Fibroblast of skin of left biceps (primary cell): ENCODE data around the gene SPDL1.
"Not testable (repeated sequence)": the region's sequence is repeated elsewhere in the genome, so short reads cannot be mapped to it uniquely, and the experiment has no call there.

Experiments used
- DNase-seq, 2 experiments: peaks; one replicate each; pipeline ENCODE4 v3.0.0-alpha.2; 2013; ENCODE audit warnings: low read depth in 2 of 2

SPDL1 gene

GRCh38 chr5:169571355-169571754 lies 12.2 kb upstream of the SPDL1 start:
- DNase-seq = no peak

- DNase-seq = no peak
These were observed 9.4 kb upstream of the SPDL1 start for GRCh38 chr5:169574134-169574646.

GRCh38 chr5:169576181-169576598 lies 7.4 kb upstream of the SPDL1 start:
- DNase-seq = peak; percentile 78 to 81

DNA sequence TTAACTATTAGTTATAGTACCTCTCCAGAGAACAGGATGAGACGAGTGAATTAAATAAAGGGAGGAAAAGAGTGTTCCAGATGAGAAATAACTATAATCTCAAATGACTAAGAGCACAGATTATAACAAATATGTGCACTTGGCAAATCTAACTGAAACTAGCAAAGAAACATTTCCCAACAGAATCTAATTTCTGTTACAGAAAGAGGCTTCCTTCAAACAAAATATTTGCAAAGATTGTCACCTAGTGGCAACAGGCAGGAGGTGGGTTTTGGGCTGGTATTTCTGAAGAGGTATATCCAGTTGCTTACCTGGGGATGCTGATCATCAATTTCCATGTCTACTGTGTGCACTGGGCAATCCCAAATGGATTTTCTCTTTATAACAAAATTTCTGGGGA lies 5.6 kb upstream of the SPDL1 start:
- DNase-seq = no peak

- no peak for DNase-seq
These were observed 2.6 kb upstream of the SPDL1 start for GRCh38 chr5:169580964-169581363.

- DNase-seq = no peak
These were observed 1.9 kb upstream of the SPDL1 start for GRCh38 chr5:169581580-169582227.

GRCh38 chr5:169583101-169583423 lies 511 bp upstream of the SPDL1 start:
- DNase-seq = no peak

- no peak for DNase-seq
These were observed 1.5 kb downstream of the SPDL1 start for GRCh38 chr5:169584998-169585451.

DNA sequence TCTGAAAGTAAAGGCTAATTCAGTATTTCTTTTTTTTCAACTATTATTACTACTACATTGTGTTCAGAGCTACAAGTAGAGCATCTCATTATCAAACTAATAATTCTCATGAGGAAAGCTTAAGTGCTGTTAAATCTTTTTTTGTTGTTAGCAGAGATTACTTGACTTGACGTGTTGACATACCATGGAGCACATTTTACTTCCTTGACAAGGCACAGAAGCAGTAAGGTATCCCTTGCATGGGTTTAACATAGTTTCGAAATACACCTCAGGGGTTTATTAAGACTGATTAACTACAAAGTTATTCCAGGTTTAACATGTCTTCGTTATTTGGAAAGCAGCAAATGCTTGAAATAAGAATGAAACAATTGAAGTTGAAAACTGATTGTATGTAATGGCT lies 7.0 kb downstream of the SPDL1 start:
- DNase-seq = no peak

DNA sequence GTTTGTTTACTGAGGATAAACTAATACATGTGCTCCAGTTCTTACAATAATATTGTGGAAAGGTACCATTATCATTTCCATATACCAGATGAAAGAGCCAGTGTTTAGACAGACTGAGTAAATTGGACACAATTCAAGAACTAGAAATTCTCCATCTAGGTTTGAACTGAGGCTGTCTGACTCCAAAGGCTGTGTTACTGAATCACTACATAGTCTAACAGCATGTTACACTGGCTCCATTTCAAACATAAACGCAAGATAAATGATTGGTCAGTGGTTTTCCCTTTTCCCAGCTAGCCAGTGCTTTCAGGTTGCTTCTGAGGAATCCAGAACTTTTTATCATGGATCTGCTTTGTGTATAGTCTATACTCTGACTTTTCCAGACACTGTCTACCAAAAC lies 8.1 kb downstream of the SPDL1 start:
- peak in 1 of 2 experiments; percentile 20 for DNase-seq

DNA sequence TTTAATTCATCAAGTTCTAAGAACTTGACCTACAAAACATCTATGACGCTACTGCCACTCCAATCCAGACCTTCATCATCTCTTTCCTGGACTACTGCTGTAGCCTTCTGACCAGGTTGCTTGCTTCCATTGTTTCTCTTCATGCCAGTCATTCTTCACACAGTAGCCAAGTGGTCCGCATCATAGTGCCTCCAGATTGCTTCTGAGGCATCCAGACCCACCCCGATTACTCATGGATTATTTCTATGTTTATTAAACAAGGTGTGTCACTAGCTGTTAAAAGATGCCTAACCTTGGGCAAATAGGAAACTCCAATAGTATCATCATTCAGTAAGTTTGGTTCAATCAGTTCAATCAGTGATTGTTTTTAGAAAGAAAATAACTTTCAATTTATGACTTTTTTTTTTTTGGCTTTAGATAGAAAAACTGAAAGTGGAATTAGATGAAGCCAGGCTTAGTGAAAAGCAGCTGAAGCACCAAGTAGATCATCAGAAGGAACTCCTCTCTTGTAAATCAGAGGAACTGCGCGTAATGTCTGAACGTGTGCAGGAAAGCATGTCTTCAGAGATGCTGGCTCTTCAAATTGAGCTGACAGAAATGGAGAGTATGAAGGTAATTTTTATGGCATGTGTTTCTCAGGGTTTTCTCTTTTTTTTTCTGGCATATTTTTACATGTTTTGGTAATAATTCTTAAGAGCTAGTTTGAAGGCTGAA lies 9.5 kb downstream of the SPDL1 start:
- no peak for DNase-seq

- DNase-seq = no peak
These were observed 11.7 kb downstream of the SPDL1 start for GRCh38 chr5:169595172-169595820.

DNA sequence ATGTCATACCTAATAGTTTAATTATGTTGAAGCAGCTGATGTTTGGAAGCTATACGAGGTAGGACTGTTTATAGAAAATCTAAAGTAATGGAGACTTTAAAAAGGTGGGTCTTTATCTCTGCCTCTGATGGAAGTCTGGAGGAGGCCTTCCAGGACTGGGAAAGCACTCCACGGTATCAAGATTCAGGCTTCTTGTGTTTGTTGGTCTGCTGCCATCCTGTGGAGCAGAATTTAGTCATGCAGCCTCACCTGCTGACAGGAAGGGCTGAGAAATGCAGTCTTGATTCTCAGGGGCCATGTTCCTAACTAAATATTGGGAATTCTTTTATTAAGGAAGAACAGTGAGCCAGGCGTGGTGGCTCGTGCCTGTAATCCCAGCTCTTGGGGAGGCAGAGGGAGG lies 15.9 kb downstream of the SPDL1 start:
- DNase-seq = no peak

DNA sequence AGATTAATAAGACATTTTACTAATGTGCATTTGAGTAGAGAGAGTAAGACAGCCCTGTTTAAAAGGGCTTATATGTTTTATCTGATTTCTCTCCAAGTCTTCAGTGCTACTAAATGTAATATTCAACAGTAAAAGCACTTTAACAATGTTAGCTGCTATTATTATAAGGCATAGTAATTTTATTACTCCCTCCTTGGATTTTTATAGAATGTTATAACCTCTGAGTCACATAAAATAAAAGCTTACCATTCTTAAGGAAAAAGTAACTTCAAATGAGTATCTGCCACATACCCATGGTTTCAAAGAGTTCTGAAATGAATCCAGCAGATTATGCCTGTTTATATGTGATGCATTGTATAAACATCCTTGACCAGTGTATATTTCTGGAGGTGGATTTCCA lies 19.0 kb downstream of the SPDL1 start:
- DNase-seq = no peak

- no peak for DNase-seq
These were observed 22.7 kb downstream of the SPDL1 start for GRCh38 chr5:169606279-169606678.

DNA sequence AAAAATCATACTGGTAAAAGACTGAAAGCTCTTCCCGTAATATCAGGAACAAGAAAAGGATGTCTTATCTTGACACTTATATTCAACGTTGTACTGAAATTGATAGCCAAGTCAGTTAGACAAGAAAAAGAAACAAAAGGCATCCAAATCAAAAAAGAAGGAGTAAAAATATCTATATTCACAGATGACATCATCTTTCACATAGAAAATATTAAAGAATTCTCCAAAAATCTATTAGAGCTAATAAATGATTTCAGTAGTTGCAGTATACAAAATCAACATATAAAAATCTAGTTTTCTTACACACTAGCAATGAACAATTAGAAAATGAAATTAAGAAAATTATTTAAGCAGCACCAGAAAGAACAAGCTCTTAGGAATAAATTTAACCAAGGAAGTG lies 24.3 kb downstream of the SPDL1 start:
- no peak for DNase-seq

GRCh38 chr5:169609716-169610115 lies 26.1 kb downstream of the SPDL1 start:
- no peak for DNase-seq

- no peak for DNase-seq
These were observed 27.0 kb downstream of the SPDL1 start for GRCh38 chr5:169610606-169611005.

GRCh38 chr5:169615561-169615960 lies 32.0 kb downstream of the SPDL1 start:
- no peak for DNase-seq

DNA sequence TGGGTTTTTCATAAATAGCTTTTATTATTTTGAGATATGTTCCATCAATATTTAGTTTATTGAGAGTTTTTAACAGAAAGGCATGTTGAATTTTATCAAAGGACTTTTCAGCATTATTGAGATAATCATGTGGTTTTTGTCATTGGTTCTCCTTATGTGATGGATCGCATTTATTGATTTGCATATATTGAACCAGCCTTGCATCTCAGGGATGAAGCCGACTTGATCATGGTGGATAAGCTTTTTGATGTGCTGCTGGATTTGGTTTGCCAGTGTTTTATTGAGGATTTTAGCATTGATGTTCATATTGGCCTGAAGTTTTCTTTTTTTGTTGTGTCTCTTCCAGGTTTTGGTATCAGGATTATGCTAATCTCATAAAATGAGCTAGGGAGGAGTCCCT lies 40.7 kb downstream of the SPDL1 start:
- DNase-seq = not testable (repeated sequence)

GRCh38 chr5:169626779-169627178 lies 43.2 kb downstream of the SPDL1 start:
- DNase-seq = peak; percentile 92 to 93

DNA sequence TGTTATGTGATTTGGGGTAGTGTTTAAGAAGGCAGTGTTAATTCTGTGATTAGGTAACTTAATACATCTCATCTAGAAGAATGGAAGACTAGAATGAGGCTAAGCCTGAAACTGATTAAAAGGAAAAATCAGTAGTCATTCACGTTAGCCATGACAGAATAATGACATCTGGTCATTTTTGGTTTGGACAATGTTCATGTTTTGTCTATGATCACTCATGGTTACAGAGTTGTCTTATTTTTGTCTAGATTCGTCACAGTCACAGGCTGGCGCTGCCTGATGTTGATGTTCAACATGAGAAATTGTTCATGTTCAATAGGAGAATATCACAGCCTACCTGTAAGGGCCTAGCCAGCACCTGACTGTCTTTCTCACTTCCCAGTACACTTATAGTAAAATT lies 44.0 kb downstream of the SPDL1 start:
- no peak for DNase-seq

DNA sequence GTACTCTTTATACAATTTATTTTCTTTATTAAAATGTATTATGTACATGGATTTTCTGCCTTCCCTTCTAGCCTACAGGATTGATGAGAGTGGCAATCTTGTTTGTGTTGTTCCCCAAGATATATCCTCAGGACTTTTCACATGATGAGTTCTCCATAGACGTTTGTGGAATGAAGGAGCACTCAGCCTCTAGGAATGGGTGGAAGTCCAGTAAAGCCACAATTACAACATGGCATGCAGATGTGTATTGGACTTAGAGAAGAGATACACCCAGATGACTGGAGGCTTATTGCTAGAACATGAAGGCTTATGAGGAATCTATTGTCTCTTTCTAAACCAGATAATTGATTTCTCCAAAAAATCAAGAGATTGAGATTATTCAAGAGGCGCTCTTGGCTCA lies 45.3 kb downstream of the SPDL1 start:
- DNase-seq = peak; percentile 40 to 46
